HEK293 (cell line): Measurements from ENCODE around the gene SKI.

ENCODE experiments used
- ATF2 ChIP-seq: fragments of 450-650 bp; formaldehyde crosslinking; IDR thresholded peaks from 2 replicates; pipeline ENCODE4 v1.5.1; 2016; ENCODE audit warnings: missing biosample characterization, missing genetic modification characterization, low read depth
- EGR2 ChIP-seq: fragments of 450-650 bp; formaldehyde crosslinking; IDR thresholded peaks from 2 replicates; pipeline ENCODE4 v1.5.1; 2016; ENCODE audit warnings: low read depth, missing biosample characterization, missing genetic modification characterization
- GLI2 ChIP-seq: fragments of 450-650 bp; formaldehyde crosslinking; IDR thresholded peaks from 2 replicates; pipeline ENCODE4; 2017; ENCODE audit warnings: missing biosample characterization, missing genetic modification characterization, low read depth, borderline replicate concordance
- HOXC10 ChIP-seq: sonication (generic); formaldehyde crosslinking; IDR thresholded peaks from 2 replicates; pipeline ENCODE4 v1.8.1; 2023; ENCODE audit warnings: mild to moderate bottlenecking, missing genetic modification reagents
- HOXD13 ChIP-seq: sonication (generic); formaldehyde crosslinking; IDR thresholded peaks from 2 replicates; pipeline ENCODE4 v1.8.0; 2022; ENCODE audit warnings: missing genetic modification reagents, borderline replicate concordance
- MEIS1 ChIP-seq: sonication (generic); formaldehyde crosslinking; IDR thresholded peaks from 2 replicates; pipeline ENCODE4 v1.8.1; 2022; ENCODE audit warnings: missing genetic modification reagents, mild to moderate bottlenecking, borderline replicate concordance
- OVOL3 ChIP-seq: fragments of 450-650 bp; formaldehyde crosslinking; IDR thresholded peaks from 2 replicates; pipeline ENCODE4 v1.5.1; 2016; ENCODE audit warnings: missing biosample characterization, missing genetic modification characterization
- PATZ1 ChIP-seq: fragments of 450-650 bp; formaldehyde crosslinking; IDR thresholded peaks from 2 replicates; pipeline ENCODE4 v1.5.1; 2016; ENCODE audit warnings: missing biosample characterization, missing genetic modification characterization
- REPIN1 ChIP-seq: fragments of 450-650 bp; formaldehyde crosslinking; IDR thresholded peaks from 2 replicates; pipeline ENCODE4 v1.5.1; 2017; ENCODE audit warnings: missing biosample characterization, missing genetic modification characterization, low read depth
- SCRT1 ChIP-seq: fragments of 450-650 bp; formaldehyde crosslinking; IDR thresholded peaks from 2 replicates; pipeline ENCODE4 v1.5.1; 2016; ENCODE audit warnings: missing biosample characterization, missing genetic modification characterization, borderline replicate concordance
- ZFP37 ChIP-seq: fragments of 450-650 bp; formaldehyde crosslinking; IDR thresholded peaks from 2 replicates; pipeline ENCODE4 v1.5.1; 2016; ENCODE audit warnings: missing biosample characterization, missing genetic modification characterization
- ZNF10 ChIP-seq: fragments of 450-650 bp; formaldehyde crosslinking; IDR thresholded peaks from 2 replicates; pipeline ENCODE4 v1.5.1; 2017; ENCODE audit warnings: missing biosample characterization, missing genetic modification characterization
- ZNF280D ChIP-seq: fragments of 450-650 bp; formaldehyde crosslinking; IDR thresholded peaks from 2 replicates; pipeline ENCODE4 v1.5.1; 2016; ENCODE audit warnings: missing biosample characterization, missing genetic modification characterization
- ZNF48 ChIP-seq: fragments of 450-650 bp; formaldehyde crosslinking; IDR thresholded peaks from 2 replicates; pipeline ENCODE4 v1.5.1; 2016; ENCODE audit warnings: missing biosample characterization, missing genetic modification characterization
- ZNF555 ChIP-seq: fragments of 450-650 bp; formaldehyde crosslinking; conservative IDR thresholded peaks from 2 replicates; pipeline ENCODE4 v1.5.1; 2017; ENCODE audit warnings: missing biosample characterization, mild to moderate bottlenecking, missing genetic modification characterization, inconsistent platforms
- ZNF558 ChIP-seq: fragments of 450-650 bp; formaldehyde crosslinking; IDR thresholded peaks from 2 replicates; pipeline ENCODE4 v1.5.1; 2016; ENCODE audit warnings: missing biosample characterization, missing genetic modification characterization
- ZNF560 ChIP-seq: fragments of 450-650 bp; formaldehyde crosslinking; IDR thresholded peaks from 2 replicates; pipeline ENCODE4 v1.5.1; 2017; ENCODE audit warnings: missing biosample characterization, missing genetic modification characterization, borderline replicate concordance
- ZNF585B ChIP-seq: fragments of 450-650 bp; formaldehyde crosslinking; IDR thresholded peaks from 2 replicates; pipeline ENCODE4 v1.5.1; 2016; ENCODE audit warnings: missing biosample characterization, missing genetic modification characterization
- ZNF629 ChIP-seq: fragments of 450-650 bp; formaldehyde crosslinking; IDR thresholded peaks from 2 replicates; pipeline ENCODE4 v1.5.1; 2017; ENCODE audit warnings: missing biosample characterization, missing genetic modification characterization
- ZNF660 ChIP-seq: fragments of 450-650 bp; IDR thresholded peaks from 2 replicates; pipeline ENCODE4 v1.5.1; 2018; ENCODE audit warnings: missing biosample characterization, mild to moderate bottlenecking, missing genetic modification characterization
- ZNF670 ChIP-seq: fragments of 450-650 bp; formaldehyde crosslinking; IDR thresholded peaks from 2 replicates; pipeline ENCODE4 v1.5.1; 2016; ENCODE audit warnings: missing biosample characterization, missing genetic modification characterization, low read depth
- TF ChIP-seq, protein P1 (sequence below): fragments of 450-650 bp; formaldehyde crosslinking; IDR thresholded peaks from 2 replicates; pipeline ENCODE4 v1.5.1; 2016; ENCODE audit warnings: missing biosample characterization, missing genetic modification characterization, borderline replicate concordance
- TF ChIP-seq, protein P2 (sequence below): fragments of 450-650 bp; formaldehyde crosslinking; IDR thresholded peaks from 2 replicates; pipeline ENCODE4 v1.5.1; 2016; ENCODE audit warnings: missing biosample characterization, missing genetic modification characterization

The SKI gene

GRCh38 chr1:2204415-2205190 is 23.5 kb upstream of the SKI start (continued):
- TF ChIP-seq, protein P1, sequence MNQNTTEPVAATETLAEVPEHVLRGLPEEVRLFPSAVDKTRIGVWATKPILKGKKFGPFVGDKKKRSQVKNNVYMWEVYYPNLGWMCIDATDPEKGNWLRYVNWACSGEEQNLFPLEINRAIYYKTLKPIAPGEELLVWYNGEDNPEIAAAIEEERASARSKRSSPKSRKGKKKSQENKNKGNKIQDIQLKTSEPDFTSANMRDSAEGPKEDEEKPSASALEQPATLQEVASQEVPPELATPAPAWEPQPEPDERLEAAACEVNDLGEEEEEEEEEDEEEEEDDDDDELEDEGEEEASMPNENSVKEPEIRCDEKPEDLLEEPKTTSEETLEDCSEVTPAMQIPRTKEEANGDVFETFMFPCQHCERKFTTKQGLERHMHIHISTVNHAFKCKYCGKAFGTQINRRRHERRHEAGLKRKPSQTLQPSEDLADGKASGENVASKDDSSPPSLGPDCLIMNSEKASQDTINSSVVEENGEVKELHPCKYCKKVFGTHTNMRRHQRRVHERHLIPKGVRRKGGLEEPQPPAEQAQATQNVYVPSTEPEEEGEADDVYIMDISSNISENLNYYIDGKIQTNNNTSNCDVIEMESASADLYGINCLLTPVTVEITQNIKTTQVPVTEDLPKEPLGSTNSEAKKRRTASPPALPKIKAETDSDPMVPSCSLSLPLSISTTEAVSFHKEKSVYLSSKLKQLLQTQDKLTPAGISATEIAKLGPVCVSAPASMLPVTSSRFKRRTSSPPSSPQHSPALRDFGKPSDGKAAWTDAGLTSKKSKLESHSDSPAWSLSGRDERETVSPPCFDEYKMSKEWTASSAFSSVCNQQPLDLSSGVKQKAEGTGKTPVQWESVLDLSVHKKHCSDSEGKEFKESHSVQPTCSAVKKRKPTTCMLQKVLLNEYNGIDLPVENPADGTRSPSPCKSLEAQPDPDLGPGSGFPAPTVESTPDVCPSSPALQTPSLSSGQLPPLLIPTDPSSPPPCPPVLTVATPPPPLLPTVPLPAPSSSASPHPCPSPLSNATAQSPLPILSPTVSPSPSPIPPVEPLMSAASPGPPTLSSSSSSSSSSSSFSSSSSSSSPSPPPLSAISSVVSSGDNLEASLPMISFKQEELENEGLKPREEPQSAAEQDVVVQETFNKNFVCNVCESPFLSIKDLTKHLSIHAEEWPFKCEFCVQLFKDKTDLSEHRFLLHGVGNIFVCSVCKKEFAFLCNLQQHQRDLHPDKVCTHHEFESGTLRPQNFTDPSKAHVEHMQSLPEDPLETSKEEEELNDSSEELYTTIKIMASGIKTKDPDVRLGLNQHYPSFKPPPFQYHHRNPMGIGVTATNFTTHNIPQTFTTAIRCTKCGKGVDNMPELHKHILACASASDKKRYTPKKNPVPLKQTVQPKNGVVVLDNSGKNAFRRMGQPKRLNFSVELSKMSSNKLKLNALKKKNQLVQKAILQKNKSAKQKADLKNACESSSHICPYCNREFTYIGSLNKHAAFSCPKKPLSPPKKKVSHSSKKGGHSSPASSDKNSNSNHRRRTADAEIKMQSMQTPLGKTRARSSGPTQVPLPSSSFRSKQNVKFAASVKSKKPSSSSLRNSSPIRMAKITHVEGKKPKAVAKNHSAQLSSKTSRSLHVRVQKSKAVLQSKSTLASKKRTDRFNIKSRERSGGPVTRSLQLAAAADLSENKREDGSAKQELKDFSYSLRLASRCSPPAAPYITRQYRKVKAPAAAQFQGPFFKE = no peak
- TF ChIP-seq EGR2 (tag by site-specific recombination) (no peak), REPIN1 (no peak), ZNF670 (no peak), ZNF10 (tag by site-specific recombination) (no peak), ZNF629 (tag by site-specific recombination) (no peak), GLI2 (tag by site-specific recombination) (no peak), ATF2 (tag by site-specific recombination) (no peak), ZNF280D (tag by site-specific recombination) (no peak), HOXC10 (CRISPR knock-in tag) (no peak), ZNF560 (no peak), ZNF660 (tag by site-specific recombination) (no peak), SCRT1 (tag by site-specific recombination) (no peak), HOXD13 (CRISPR knock-in tag) (no peak), PATZ1 (tag by site-specific recombination) (peak; percentile 56), ZNF585B (no peak), ZFP37 (tag by site-specific recombination) (no peak), ZNF48 (no peak), MEIS1 (no peak), ZNF555 (tag by site-specific recombination) (no peak), ZNF558 (no peak), OVOL3 (tag by site-specific recombination) (no peak)
- TF ChIP-seq, protein P2, sequence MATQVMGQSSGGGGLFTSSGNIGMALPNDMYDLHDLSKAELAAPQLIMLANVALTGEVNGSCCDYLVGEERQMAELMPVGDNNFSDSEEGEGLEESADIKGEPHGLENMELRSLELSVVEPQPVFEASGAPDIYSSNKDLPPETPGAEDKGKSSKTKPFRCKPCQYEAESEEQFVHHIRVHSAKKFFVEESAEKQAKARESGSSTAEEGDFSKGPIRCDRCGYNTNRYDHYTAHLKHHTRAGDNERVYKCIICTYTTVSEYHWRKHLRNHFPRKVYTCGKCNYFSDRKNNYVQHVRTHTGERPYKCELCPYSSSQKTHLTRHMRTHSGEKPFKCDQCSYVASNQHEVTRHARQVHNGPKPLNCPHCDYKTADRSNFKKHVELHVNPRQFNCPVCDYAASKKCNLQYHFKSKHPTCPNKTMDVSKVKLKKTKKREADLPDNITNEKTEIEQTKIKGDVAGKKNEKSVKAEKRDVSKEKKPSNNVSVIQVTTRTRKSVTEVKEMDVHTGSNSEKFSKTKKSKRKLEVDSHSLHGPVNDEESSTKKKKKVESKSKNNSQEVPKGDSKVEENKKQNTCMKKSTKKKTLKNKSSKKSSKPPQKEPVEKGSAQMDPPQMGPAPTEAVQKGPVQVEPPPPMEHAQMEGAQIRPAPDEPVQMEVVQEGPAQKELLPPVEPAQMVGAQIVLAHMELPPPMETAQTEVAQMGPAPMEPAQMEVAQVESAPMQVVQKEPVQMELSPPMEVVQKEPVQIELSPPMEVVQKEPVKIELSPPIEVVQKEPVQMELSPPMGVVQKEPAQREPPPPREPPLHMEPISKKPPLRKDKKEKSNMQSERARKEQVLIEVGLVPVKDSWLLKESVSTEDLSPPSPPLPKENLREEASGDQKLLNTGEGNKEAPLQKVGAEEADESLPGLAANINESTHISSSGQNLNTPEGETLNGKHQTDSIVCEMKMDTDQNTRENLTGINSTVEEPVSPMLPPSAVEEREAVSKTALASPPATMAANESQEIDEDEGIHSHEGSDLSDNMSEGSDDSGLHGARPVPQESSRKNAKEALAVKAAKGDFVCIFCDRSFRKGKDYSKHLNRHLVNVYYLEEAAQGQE = no peak
